ENCODE data around the gene ILKAP. TPM values are rescaled to one million over a fixed set of nuclear protein-coding genes. Genes with fewer than 3 reads are reported as not detected.

ILKAP gene
- total RNA-seq, 3 donors from 2014 or later: 31.4 to 43.9 (median 38.3) TPM

DNA sequence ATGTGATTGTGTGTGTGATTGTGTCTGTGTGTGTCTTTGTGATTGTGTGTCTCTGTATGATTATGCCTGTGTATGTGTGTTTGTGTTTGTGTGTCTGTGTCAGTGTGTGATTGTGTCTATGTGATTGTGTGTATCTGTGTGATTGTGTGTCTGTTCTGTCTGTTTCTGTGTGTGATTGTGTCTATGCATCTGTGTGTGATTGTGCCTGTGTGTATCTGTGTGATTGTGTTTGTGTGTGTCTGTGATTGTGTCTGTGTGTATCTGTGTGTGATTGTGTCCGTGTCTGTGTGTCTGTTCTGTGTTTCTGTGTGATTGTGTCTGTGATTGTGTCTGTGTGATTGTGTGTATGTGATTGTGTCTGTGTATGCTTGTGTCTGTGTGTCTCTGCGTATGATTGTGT, 77.2 kb downstream of the ILKAP start:
- DNase-seq (ENCODE audit: low spot score in 2 of 2): no peak
- no peaks in the 10 kb centered on the region for H3K36me3 ChIP-seq
- H3K27me3 ChIP-seq: peaks cover 0 to 4% of the 10 kb centered on the region in 2 donors
- no peak overlapping the region for H3K4me3 ChIP-seq
- H3K27ac ChIP-seq: no peak overlapping the region
- TF ChIP-seq, protein P1, sequence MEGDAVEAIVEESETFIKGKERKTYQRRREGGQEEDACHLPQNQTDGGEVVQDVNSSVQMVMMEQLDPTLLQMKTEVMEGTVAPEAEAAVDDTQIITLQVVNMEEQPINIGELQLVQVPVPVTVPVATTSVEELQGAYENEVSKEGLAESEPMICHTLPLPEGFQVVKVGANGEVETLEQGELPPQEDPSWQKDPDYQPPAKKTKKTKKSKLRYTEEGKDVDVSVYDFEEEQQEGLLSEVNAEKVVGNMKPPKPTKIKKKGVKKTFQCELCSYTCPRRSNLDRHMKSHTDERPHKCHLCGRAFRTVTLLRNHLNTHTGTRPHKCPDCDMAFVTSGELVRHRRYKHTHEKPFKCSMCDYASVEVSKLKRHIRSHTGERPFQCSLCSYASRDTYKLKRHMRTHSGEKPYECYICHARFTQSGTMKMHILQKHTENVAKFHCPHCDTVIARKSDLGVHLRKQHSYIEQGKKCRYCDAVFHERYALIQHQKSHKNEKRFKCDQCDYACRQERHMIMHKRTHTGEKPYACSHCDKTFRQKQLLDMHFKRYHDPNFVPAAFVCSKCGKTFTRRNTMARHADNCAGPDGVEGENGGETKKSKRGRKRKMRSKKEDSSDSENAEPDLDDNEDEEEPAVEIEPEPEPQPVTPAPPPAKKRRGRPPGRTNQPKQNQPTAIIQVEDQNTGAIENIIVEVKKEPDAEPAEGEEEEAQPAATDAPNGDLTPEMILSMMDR (IDR thresholded peaks at IDR 0.05): no peak
- no peak for TF ChIP-seq POLR2A (IDR thresholded peaks at IDR 0.05)
- no peak for TF ChIP-seq POLR2AphosphoS5 (IDR thresholded peaks at IDR 0.05)
- intact Hi-C loops (cut with DNase I; ENCODE audit: low total_unique reads): no loop called here
- H3K9me3 ChIP-seq: no peaks in the 10 kb centered on the region
- no peaks in the 10 kb centered on the region for H3K4me1 ChIP-seq

GRCh38 chr2:238125127-238125885, 78.2 kb downstream of the ILKAP start:
- no peak for TF ChIP-seq POLR2AphosphoS5 (IDR thresholded peaks at IDR 0.05)
- TF ChIP-seq, protein P1 (IDR thresholded peaks at IDR 0.05): no peak
- no peak for TF ChIP-seq POLR2A (IDR thresholded peaks at IDR 0.05)
- Histone ChIP-seq H3K27ac (no peak overlapping the region), H3K27me3 (peaks cover 0 to 7% of the 10 kb centered on the region in 2 donors), H3K36me3 (no peaks in the 10 kb centered on the region), H3K4me1 (no peaks in the 10 kb centered on the region), H3K9me3 (no peaks in the 10 kb centered on the region), H3K4me3 (no peak overlapping the region)
- intact Hi-C loops (cut with DNase I; ENCODE audit: low total_unique reads): no loop called here
- no peak for DNase-seq (ENCODE audit: low spot score in 2 of 2)

DNA sequence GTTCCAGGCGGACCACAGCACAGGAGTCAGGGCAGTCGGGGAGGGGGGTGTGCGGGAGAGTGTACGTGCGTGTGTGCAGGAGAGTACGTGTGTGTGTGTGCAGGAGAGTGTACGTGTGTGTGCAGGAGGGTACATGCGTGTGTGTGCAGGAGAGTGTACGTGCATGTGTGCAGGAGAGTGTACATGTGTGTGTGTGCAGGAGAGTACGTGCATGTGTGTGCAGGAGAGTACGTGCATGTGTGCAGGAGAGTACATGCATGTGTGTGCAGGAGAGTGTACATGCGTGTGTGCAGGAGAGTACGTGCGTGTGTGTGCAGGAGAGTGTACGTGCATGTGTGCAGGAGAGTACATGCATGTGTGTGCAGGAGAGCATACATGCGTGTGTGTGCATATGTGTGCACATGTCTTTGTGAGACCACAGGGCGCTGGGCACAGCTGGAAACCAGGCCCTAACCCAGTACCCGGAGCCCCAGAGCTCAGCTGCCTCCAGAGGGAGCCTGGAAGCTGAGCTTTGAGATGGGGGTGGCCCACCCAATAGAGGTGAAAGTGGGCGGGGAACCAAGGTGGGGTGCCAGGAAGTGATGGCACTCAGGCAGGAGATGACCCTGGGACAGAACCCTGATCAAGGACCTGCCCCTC, 78.9 kb downstream of the ILKAP start:
- no peaks in the 10 kb centered on the region for H3K9me3 ChIP-seq
- TF ChIP-seq POLR2A (IDR thresholded peaks at IDR 0.05) (no peak), POLR2AphosphoS5 (IDR thresholded peaks at IDR 0.05) (no peak)
- TF ChIP-seq, protein P1 (IDR thresholded peaks at IDR 0.05): no peak
- no peak overlapping the region for H3K27ac ChIP-seq
- H3K4me1 ChIP-seq: no peaks in the 10 kb centered on the region
- no peak overlapping the region for H3K4me3 ChIP-seq
- no peaks in the 10 kb centered on the region for H3K36me3 ChIP-seq
- intact Hi-C loops (cut with DNase I; ENCODE audit: low total_unique reads): no loop called here
- DNase-seq (ENCODE audit: low spot score in 2 of 2): no peak
- peaks cover 0 to 7% of the 10 kb centered on the region in 2 donors for H3K27me3 ChIP-seq

DNA sequence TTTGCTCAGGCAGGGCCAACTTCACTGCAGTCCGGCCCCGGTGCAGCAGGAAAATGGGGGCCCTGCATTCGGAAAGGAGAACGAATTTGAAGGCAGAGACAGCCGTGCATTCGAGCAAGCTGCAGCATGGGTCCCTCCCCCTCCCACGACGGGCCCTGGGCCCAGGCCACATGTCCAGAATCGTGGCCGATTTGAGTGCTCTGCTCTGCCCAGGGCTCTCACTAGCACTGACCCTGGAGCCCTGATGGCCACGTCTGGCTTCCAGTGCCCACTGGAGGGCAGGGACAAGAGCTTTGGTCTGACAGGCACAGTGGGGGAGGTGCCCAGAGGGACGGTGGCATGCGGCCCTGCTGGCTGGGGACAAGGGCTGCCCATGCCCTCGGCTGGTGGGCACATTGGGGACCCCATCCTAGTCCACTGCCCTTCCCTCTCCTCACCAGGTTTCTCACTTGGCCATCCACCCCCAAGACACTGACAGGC, 79.5 kb downstream of the ILKAP start:
- no peak for DNase-seq (ENCODE audit: low spot score in 2 of 2)
- Histone ChIP-seq H3K4me1 (no peaks in the 10 kb centered on the region), H3K27me3 (peaks cover 0 to 7% of the 10 kb centered on the region in 2 donors), H3K4me3 (no peak overlapping the region), H3K27ac (no peak overlapping the region), H3K36me3 (no peaks in the 10 kb centered on the region), H3K9me3 (no peaks in the 10 kb centered on the region)
- TF ChIP-seq POLR2A (IDR thresholded peaks at IDR 0.05) (no peak), POLR2AphosphoS5 (IDR thresholded peaks at IDR 0.05) (no peak)
- TF ChIP-seq, protein P1 (IDR thresholded peaks at IDR 0.05): no peak
- intact Hi-C loops (cut with DNase I; ENCODE audit: low total_unique reads): no loop called here
